K562 (cell line): ENCODE data around the gene CHKB. TPM values are rescaled to one million over a fixed set of nuclear protein-coding genes. Genes with fewer than 3 reads are reported as not detected.

Experiments used
- ATAC-seq: fragments of 200-7000 bp; cut with Tn5 transposase; 3 replicates; pipeline ENCODE4 v1.9.1; 2020; ENCODE audit warnings: moderate library complexity
- BruUV-seq: library from RNA; stranded (reverse); fragments of 400-500 nt; replicated peaks from 2 replicates; lab custom pipeline; 2021; lab: Mats Ljungman, UMichigan
- CTCF ChIA-PET: fragments of 300-600 bp; formaldehyde crosslinking; extraction: SDS; loops from one replicate; lab custom pipeline; 2021; ENCODE audit warnings: low intra/inter-chr PET ratio; lab: Yijun Ruan, JAX
- POLR2A ChIA-PET: fragments of 300-600, 350-650 bp; sonication (Branson Sonifier 250); formaldehyde crosslinking; extraction: SDS; loops from one replicate; lab custom pipeline; 2021; ENCODE audit warnings: antibody characterized with exemption, inconsistent platforms; lab: Yijun Ruan, JAX
- DNase-seq, 4 experiments: peaks; one replicate each; pipeline versions ENCODE4 v3.0.0 to v3.0.0-alpha.2; 2011 to 2018; ENCODE audit warnings: low spot score in 3 of 4, mixed read lengths in 3 of 4; ENCODE audit errors: extremely low read depth in 1 of 4
- FAIRE-seq: peaks from 2 replicates; lab custom pipeline; 2011; peaks lifted over from hg19 to GRCh38; lab: Jason Lieb, UNC
- H2AFZ ChIP-seq: 2 replicates; pipeline ENCODE4 v1.6.0; 2011; ENCODE audit warnings: low read depth, low read length, control low read depth, inconsistent platforms
- H3K27ac ChIP-seq: fragments of 200-600 bp; 3 replicates; pipeline ENCODE4 v1.8.0; 2011; ENCODE audit warnings: low read depth, mild to moderate bottlenecking, control low read depth, inconsistent platforms, low read length, moderate library complexity, mixed read lengths; ENCODE audit errors: extremely low read depth
- H3K27me3 ChIP-seq, 2 experiments: fragments of 300-600 bp in 1 of 2; 2 replicates in 1 of 2; 3 replicates in 1 of 2; pipeline versions ENCODE4 v1.6.0 to v1.8.0; 2011; ENCODE audit warnings: inconsistent platforms in 2 of 2, low read length in 2 of 2, mild to moderate bottlenecking in 1 of 2, mixed read lengths in 1 of 2, moderate library complexity in 1 of 2; ENCODE audit not compliant: control insufficient read depth in 2 of 2, insufficient read depth in 2 of 2
- H3K36me3 ChIP-seq: fragments of 300-600 bp; 3 replicates; pipeline ENCODE4 v1.8.0; 2011; ENCODE audit warnings: mild to moderate bottlenecking, low read length, inconsistent platforms; ENCODE audit not compliant: control insufficient read depth, insufficient read depth
- H3K4me1 ChIP-seq, 2 experiments: fragments of 200-600 bp in 1 of 2; replicated peaks in 1 of 2; 2 replicates in 1 of 2; 3 replicates in 1 of 2; pipeline versions ENCODE4 v1.5.1 to v1.8.0; 2011; ENCODE audit warnings: inconsistent platforms in 2 of 2, low read length in 2 of 2, mild to moderate bottlenecking in 1 of 2, mixed read lengths in 1 of 2, moderate library complexity in 1 of 2; ENCODE audit not compliant: control insufficient read depth in 2 of 2, insufficient read depth in 2 of 2
- H3K4me2 ChIP-seq: 2 replicates; pipeline ENCODE4 v1.6.1; 2011; ENCODE audit warnings: low read length, control low read depth, inconsistent platforms, mixed read lengths; ENCODE audit not compliant: insufficient read depth
- H3K4me3 ChIP-seq: fragments of 200-600 bp; sonication (generic), shearing (Covaris generic); 2 replicates; pipeline ENCODE4 v1.5.1; 2016; ENCODE audit warnings: control low read depth, inconsistent platforms
- H3K79me2 ChIP-seq: fragments of 200-600 bp; 3 replicates; pipeline ENCODE4 v1.8.0; 2011; ENCODE audit warnings: low read length, inconsistent platforms; ENCODE audit not compliant: control insufficient read depth, insufficient read depth
- H3K9ac ChIP-seq, 2 experiments: 2 replicates each; pipeline versions ENCODE4 v1.6.0 to v1.6.1; 2011; ENCODE audit warnings: low read depth in 2 of 2, low read length in 2 of 2, control low read depth in 1 of 2, inconsistent platforms in 1 of 2, mild to moderate bottlenecking in 1 of 2, mixed read lengths in 1 of 2; ENCODE audit not compliant: insufficient read depth in 1 of 2
- H3K9me1 ChIP-seq: one replicate; pipeline ENCODE4 v1.6.0; 2011; ENCODE audit warnings: inconsistent platforms, mild to moderate bottlenecking, low read length, moderate library complexity; ENCODE audit not compliant: control insufficient read depth, insufficient read depth
- H3K9me3 ChIP-seq: replicated peaks from 2 replicates; pipeline ENCODE4 v1.5.1; 2011; ENCODE audit warnings: low read depth, low read length, inconsistent platforms; ENCODE audit not compliant: control insufficient read depth, insufficient read depth
- H4K20me1 ChIP-seq: replicated peaks from 2 replicates; pipeline ENCODE4 v1.6.1; 2011; ENCODE audit warnings: low read length, inconsistent platforms, mixed read lengths; ENCODE audit not compliant: control insufficient read depth, insufficient read depth
- EZH2 ChIP-seq: IDR thresholded peaks from 2 replicates; pipeline ENCODE4 v1.6.1; 2012; ENCODE audit warnings: low read depth, mild to moderate bottlenecking, inconsistent platforms, low read length, borderline replicate concordance
- GABPB1 ChIP-seq: sonication (generic); formaldehyde crosslinking; IDR thresholded peaks from 2 replicates; pipeline ENCODE4 v1.8.0; 2022; ENCODE audit warnings: mild to moderate bottlenecking, missing genetic modification reagents
- HCFC1 ChIP-seq: IDR thresholded peaks from 2 replicates; pipeline ENCODE4 v1.6.1; 2012; ENCODE audit warnings: low read depth, low read length, improper control_type of control experiment
- KDM2B ChIP-seq: fragments of 250-450 bp; sonication (Bioruptor Pico); IDR thresholded peaks from 2 replicates; pipeline ENCODE4 v1.8.0; 2021; ENCODE audit warnings: mild to moderate bottlenecking, moderate library complexity
- MITF ChIP-seq: IDR thresholded peaks from 2 replicates; pipeline ENCODE4 v1.6.1; 2014; ENCODE audit warnings: antibody characterized with exemption
- NCOA4 ChIP-seq: fragments of 450-650 bp; IDR thresholded peaks from 2 replicates; pipeline ENCODE4 v1.6.1; 2018; ENCODE audit warnings: mild to moderate bottlenecking; ENCODE audit not compliant: partially characterized antibody
- NCOR1 ChIP-seq: fragments of 450-650 bp; IDR thresholded peaks from 2 replicates; pipeline ENCODE4 v1.6.1; 2016; ENCODE audit warnings: mild to moderate bottlenecking, moderate library complexity
- NR2C1 ChIP-seq, 2 experiments: fragments of 450-650 bp; IDR thresholded peaks; 2 replicates each; pipeline ENCODE4 v1.6.1; 2017; ENCODE audit warnings: mild to moderate bottlenecking in 2 of 2, antibody characterized with exemption in 1 of 2, inconsistent platforms in 1 of 2, missing compliant biosample characterization in 1 of 2, missing genetic modification characterization in 1 of 2
- RNF2 ChIP-seq: sonication (generic); IDR thresholded peaks from 2 replicates; pipeline ENCODE4 v1.6.1; 2016
- SIN3B ChIP-seq: fragments of 450-650 bp; IDR thresholded peaks from 2 replicates; pipeline ENCODE4 v1.6.1; 2017; ENCODE audit warnings: low read depth, mild to moderate bottlenecking, moderate library complexity
- TRIM28 ChIP-seq: fragments of 450-650 bp; IDR thresholded peaks from 2 replicates; pipeline ENCODE4 v1.6.1; 2017
- ZNF384 ChIP-seq: IDR thresholded peaks from 2 replicates; pipeline ENCODE4 v1.6.1; 2012; ENCODE audit warnings: low read depth, low read length, improper control_type of control experiment
- WGBS: fragments of 100-300 bp; shearing (Covaris generic); methylation state at CpG from one replicate; pipeline ENCODE4 v1.1.6; 2016; ENCODE audit warnings: low coverage, mixed read lengths; ENCODE audit not compliant: insufficient coverage; ENCODE audit errors: missing lambda C conversion rate; 5-methylcytosine and 5-hydroxymethylcytosine counted together
- in situ Hi-C: fragments of 300-500 bp; cut with MboI; formaldehyde crosslinking; loops from 4 replicates; pipeline ENCODE4 v1.15.0; 2018; ENCODE audit warnings: inconsistent platforms, mixed read lengths
- intact Hi-C: fragments of 100-400 bp; cut with micrococcal nuclease; formaldehyde crosslinking; loops from 2 replicates; pipeline ENCODE4 v1.14.2; 2022
- polyA plus RNA-seq, 8 experiments: library from polyadenylated mRNA; depleted of rRNA in 4 of 8; stranded (reverse) in 5 of 8; unstranded in 3 of 8; fragments of >200 nt; fragmentation: Nextera tagmentation in 2 of 8; fragmentation: Illumina TruSeq in 1 of 8; extraction: Ambion mirVana in 2 of 8; extraction: Trizol in 1 of 8; gene quantifications; 2 replicates each; pipeline versions ENCODE4 v1.2.1 to v1.2.3, GENCODE V29; 2011 to 2014; ENCODE audit warnings: inconsistent platforms in 1 of 8, missing spikeins in 1 of 8
- total RNA-seq, 7 experiments: library from RNA; depleted of rRNA in 6 of 7; stranded (reverse); fragments of >200 nt in 6 of 7; fragmentation: Illumina TruSeq in 2 of 7; extraction: Trizol in 2 of 7; gene quantifications; 2 replicates each; pipeline versions ENCODE4 v1.2.1 to v1.2.3, GENCODE V29; 2011 to 2021; ENCODE audit warnings: low replicate concordance in 1 of 7

CHKB gene
- total and polyA plus RNA-seq, 9 of the 15 experiments (the other 6 are each of a cell fraction or from before 2014, with no cell fraction given), result 2.7 to 31.0 (median 11.0) TPM

- no peak for ATAC-seq
- ChIA-PET POLR2A (interaction anchor here (0.6 to 0.7 kb wide), 2 partner anchors 122 to 415 kb away, joined by 4 read pairs; no protein-coding TSS in a partner anchor), CTCF (no interaction called here)
- no peak for FAIRE-seq
- Histone ChIP-seq H3K9ac (no peak overlapping the region), H3K79me2 (no peaks in the 10 kb centered on the region), H2AFZ (no peak overlapping the region), H4K20me1 (no peaks in the 10 kb centered on the region), H3K9me1 (no peaks in the 10 kb centered on the region), H3K27ac (no peak overlapping the region), H3K4me1 (peaks cover 0 to 12% of the 10 kb centered on the region in 2 experiments; a peak in 2 of 5 replicates), H3K9me3 (no peaks in the 10 kb centered on the region), H3K36me3 (no peaks in the 10 kb centered on the region), H3K4me2 (no peak overlapping the region), H3K4me3 (no peak overlapping the region), H3K27me3 (peaks cover 24 to 80% of the 10 kb centered on the region in 2 experiments)
- 9% methylated on average over 10 of the region's 20 CpGs for WGBS
- in situ Hi-C loops, result no loop called here
- DNase-seq, result no peak
- BruUV-seq, result no TSS peak
- intact Hi-C loops, result no loop called here
- TF ChIP-seq RNF2 (no peak), KDM2B (CRISPR knock-in tag) (no peak), HCFC1 (no peak), NCOR1 (no peak), NR2C1 (IDR thresholded peaks at IDR 0.05) (no peak), NR2C1 (tag; IDR thresholded peaks at IDR 0.05) (no peak), EZH2 (no peak), ZNF384 (no peak), GABPB1 (no peak), TRIM28 (no peak), NCOA4 (no peak), SIN3B (no peak), MITF (no peak)
These were observed 23.0 kb upstream of the CHKB start for GRCh38 chr22:50605613-50606074.
